GM21619 (cell line): ENCODE measurements around the gene KCNMB2.
"Not testable (repeated sequence)": the region's sequence is repeated elsewhere in the genome, so short reads cannot be mapped to it uniquely, and the experiment has no call there.

Source experiments
- ATAC-seq: cut with Tn5 transposase; IDR thresholded peaks from one replicate; pipeline ENCODE4 v1.9.1; 2021; ENCODE audit not compliant: unreplicated experiment

KCNMB2 gene

DNA sequence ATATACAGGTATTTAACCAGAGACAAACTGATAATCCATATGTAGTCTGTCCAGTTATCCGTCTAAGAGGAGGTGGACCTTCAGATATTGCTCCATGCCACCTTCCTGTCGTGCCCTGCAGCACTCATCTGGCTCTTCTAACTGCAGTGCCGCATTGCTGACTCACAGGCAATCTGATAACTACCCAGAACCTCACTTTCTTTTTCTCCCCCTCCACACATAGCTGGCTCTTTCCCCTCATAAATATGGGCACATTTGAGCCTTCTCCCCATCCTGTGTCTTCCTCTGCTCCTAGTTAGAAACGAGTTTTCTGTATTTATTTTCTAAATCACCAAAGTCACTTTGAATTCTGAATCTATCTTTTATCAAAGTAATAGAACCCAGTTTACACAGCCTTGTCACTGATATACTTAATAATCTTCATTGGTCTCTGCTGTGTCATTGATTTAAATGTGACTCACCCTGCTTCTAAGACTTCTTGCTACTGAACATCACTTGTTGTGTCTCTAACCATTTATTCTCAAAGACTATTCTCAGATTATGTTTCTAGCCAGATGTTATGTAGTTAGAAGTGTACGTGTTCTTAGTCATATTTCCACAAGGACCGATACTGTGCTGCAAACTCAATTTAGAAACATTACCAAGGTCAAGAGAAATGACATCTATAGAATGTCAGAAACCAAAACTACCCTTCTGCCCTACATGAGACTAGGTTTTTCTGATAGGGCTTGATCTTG lies 17.4 kb upstream of the KCNMB2 start:
- peak; percentile 85 for ATAC-seq

DNA sequence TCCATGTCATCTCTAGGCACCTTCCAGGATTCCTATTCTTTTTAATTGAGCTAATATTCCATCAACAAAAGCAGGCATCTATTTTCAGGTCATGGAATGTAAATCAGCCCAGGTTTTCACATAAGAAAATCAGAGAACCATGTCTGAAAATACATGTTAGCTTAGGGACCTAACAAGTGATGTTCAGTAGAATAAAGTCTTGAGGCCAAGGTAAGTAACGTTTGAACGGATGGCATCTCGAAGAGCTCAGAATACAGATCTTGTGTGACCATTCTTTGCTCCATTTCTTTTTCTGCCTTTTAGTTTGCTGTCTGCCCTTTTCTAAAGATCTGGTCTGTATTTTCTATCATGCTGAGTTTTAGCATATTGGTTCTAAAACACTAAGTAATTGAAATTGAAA lies 16.5 kb upstream of the KCNMB2 start:
- ATAC-seq = no peak

DNA sequence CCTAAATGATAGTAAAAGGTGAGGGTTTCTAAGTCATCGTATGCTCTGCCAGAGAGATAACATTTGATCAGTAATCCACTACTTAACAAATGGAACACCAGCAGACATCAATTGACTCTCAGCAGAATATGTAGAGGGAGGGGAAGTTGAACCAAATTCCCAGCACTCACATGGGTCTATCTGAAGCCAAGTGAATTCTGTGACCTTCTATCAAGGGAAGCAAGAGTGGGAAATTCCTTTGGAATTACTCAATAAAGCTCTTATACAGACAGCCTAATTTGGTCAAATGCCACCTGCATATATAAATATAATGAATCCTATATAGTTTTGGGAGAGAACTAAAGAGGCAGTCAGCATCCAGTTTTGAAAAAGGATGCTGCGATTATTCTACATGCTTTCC lies 15.8 kb upstream of the KCNMB2 start:
- ATAC-seq = no peak

DNA sequence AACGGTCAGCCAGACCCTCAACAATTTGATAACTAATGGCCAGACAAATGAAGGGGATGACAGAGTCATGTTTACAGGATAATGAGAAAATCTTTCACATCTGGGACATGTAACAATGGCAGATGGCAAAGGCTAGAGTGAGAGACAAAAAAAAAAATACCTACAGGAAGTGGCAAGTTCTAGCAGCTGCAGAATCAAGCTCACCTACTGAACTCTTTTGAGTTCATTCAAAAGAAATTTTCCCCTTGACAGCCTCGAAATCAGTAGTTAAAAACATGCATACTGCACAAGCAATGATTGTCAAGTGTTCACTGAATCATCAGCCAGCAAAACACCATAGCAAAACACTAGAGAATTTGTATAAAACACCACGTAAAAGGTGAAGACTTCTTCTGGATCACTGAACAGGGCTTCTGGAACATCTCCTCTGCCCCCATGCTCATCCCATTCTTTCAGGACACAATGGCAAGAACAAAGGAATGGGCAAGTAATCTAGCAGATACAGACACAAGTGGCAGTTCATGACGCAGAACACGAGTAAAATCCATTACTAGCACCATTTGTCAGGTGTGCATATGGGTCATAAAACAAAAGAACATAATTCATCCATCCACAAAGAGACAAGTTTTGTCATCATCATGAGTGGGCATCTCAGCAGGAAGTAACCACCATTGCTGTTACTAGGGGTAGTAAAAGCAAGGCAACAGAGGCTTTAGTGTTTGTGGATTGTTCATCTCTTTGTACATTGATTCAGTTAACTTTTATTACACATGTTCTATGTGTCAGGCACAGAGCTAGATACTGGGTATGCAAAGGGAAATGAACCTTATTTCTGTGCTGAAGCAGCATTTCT lies 13.8 kb upstream of the KCNMB2 start:
- no peak for ATAC-seq

DNA sequence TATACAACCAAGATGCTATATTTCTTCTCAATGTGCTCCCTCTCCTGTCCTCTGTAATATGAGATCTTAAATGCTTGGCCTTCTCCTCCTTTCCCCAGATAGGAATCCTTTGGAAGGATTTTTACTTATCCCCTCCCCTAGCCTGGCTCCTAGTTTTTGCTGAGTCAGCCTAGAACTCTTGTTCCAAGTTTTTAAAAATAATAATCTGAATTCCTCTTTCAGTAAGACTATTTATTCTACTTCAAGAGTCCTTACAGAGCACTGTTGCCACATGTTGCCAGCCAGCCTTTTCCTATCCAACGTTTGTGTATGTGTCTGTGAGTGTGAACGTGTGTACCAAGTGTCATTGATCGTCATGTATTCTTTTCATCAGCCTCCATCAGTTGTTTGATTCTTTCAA lies 11.0 kb upstream of the KCNMB2 start:
- ATAC-seq = no peak

DNA sequence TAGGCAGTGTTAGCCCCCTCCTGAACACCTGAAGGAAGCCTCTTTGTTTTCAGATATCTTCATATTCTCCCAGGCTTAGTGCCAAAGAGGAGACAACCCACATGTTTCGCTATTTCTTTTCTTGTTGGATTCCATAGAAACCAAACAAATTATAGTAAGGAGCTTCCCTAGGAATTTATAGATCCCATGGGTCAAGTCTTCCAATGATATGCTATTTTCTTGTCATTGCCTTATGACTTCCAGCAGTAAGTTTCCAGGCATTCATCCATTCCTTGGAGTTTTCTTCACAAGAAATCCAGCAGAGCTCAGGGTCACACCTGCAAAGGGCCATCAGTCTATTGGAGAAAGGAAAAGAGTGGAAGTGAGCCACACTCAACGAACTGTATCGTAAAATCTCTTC lies 9.9 kb upstream of the KCNMB2 start:
- no peak for ATAC-seq

DNA sequence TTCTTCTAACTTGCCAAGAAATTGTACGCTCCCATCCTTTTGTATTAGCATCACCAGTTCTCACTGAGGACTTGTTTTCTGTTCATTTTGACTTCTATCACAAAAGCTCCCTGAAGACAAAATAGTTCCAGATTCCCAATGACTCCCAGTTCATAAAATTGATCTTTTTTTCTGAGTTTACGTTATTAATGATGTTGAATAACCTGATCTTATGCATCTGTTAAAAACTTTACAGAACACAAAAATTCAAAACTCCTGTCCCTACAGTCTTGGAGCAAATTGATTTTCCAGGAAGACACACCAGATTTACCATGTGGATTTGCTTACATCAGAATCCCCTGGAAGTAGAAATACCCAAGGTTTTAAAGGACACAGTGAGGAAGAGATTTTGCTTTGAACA lies 8.3 kb upstream of the KCNMB2 start:
- ATAC-seq = no peak

DNA sequence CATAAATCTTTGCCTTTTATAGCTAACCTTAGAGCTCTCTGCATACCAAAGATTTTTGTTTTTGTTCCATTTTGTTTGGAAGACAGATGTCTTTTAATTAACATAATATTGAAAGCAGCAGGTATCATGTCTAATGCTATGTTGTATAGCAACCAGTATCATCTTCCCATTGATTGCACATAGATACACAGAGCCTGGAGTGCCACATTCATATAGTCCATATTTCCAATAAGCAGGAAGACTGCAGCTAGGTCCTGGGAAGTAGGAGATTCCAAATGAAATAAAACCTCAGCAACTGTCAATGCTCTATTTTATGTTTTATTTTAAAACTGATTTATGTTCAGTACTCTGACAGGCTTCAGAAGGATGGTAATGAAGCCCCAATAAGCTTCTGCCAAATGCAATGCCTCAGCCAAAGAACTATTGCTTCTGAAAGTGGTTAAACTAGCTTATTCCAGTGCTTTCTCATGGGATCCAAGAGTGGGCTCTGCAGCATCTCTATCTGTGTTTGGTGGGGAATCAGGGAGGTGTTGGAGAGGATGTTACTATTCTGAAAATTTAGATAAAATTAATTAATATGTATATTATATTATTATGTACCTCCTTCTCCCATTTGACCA lies 6.5 kb upstream of the KCNMB2 start:
- ATAC-seq = no peak

DNA sequence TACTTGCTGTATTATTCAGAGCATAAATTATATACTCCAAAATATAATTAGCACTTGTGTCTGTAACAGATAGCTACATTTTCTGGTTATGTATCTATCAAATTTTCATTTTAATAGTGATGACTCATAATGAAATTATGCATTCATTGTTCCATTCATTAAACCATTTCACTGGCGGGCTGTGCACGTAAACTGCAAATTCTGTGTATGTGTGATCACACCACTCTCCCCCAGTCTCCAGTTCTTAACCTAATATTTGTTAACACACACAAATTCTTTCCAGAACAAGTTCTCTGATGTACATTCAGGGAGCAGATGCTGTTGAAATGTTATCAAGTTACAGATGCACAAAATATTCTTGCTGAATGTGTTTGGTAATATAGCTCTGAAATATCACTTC lies 3.8 kb upstream of the KCNMB2 start:
- no peak for ATAC-seq

DNA sequence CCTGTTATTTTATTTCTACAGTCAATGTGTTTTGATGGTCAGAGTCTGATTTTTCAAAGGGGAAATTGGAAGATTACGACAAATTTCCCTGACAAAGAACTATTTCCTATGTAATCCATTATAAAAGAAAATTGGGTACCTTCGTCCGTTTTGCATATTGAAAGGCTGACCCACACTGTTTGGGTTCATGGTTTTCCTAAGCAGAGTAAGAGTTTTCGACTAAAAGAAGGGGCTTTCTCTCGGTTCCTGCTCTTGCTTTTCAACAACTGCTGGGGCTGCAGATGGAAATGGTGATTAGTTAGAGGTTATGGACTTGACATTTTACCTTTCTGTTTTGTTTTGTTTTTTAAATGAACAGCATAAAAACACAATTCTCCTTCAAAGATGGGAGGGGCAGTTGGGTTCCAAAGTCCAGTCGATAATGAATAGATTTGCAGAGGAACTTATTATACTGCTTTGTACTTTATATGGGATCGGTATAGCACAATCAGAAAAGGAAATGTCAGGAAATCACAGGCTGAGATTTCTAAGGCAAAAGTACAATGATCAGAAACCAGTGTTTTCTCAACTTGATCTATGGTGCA lies 978 bp downstream of the KCNMB2 start:
- no peak for ATAC-seq

DNA sequence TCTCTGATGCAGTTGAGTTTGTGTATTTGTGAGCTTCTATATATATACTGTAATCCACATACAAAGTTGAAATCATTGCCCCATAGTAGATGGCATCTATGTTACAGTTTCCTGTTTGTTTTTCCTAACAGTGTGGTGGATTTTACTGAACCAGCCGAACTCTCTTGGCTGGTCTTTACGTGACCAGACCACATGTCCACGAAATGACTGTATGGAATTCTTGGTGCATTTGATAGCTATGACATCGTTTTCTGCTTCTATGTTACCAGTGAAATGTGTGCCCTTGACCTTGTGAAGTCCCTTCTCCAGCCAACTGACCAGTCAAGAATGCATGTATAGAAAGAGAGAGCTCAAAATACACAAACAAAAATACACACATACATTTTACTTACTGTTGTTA lies 1.8 kb downstream of the KCNMB2 start:
- no peak for ATAC-seq

DNA sequence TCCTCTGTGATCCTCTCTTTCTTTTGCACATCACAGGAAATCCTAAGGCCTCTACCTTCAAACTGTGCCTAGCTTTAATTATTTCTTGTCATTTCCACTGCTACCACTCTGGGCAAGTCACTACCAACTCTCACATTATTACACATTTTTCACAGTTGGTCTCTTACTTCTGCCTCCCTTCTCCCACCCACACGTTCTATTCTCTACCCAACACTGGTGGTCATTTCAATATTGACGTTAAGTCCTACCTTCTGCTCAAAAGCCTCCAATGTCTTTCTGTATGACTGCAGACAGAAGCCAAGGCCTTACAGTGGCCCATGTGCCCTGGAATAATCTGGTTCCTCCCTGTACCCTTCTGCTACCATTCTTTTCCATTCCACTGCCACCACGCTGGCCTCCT lies 3.9 kb downstream of the KCNMB2 start:
- ATAC-seq = no peak

DNA sequence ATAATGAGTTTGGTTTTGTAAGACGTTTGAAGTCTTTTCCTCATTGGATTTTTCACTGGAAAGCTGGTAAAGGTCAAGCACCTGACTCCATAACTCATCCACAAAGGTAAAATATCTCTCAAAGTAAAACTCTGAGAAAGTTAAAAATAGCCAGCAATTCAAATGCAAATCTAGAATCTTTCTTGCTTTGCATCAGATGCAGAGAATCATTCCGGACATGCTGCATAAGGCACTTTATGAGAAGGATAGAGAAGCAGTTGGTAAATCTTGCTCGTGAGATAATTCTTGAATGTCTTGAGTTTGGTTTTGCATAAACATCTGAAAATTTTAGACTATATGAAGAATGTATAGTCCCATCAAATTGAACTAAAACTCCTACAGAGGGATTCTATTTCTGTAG lies 9.1 kb downstream of the KCNMB2 start:
- ATAC-seq = no peak

DNA sequence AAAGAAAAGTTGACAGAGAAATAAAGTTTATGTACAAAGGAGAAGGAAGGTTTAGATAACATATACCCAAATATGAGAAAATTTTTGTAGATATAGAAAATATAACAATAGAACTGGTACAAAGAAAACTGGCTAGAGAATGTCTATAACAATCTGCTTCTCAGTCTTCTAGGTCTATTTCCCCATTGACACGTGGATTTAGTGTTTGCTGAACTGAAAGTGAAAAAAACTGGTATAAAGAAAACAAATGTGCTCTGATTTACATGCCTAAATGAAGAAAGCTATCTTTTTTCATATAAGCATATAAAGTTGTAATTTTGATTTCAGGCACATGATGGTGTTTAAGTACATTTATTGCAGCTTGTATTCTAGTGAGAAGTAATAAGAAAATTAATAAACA lies 9.8 kb downstream of the KCNMB2 start:
- peak; percentile 50 for ATAC-seq

DNA sequence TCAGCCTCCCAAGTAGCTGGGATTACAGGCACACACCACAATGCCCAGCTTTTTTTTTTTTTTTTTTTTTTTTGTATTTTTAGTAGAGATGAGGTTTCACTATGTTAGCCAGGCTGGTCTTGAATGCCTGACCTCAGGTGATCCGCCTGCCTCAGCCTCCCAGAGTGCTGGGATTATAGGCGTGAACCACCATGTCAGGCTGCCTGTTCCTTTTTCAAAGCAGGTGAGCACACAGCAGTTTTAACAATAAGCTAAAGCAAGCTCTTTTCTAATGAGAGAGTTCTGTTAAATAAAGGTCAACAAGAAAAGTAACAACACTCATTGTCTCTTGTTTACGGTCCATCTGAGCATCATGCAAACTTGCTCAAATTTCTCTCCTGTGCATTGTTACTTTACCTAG lies 13.2 kb downstream of the KCNMB2 start:
- ATAC-seq = not testable (repeated sequence)

DNA sequence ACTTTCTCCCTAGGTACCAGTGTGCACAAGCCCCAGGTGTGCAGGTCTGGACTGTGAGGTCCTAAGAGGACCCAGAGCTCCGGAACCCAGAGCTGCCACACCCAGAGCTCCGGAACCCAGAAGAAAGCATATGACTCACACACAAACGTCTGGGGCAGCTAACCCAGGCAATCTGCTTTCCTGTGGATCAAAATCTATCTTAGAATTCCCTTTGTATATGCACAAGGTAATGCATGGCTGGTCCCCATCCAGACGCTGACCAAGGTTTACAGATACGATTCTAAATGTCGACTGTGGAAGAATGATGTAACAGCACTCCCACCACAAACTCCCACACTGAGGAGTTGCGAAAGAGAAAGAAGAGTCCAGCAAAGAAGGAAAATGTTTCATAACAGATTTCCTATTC lies 15.7 kb downstream of the KCNMB2 start:
- no peak for ATAC-seq

DNA sequence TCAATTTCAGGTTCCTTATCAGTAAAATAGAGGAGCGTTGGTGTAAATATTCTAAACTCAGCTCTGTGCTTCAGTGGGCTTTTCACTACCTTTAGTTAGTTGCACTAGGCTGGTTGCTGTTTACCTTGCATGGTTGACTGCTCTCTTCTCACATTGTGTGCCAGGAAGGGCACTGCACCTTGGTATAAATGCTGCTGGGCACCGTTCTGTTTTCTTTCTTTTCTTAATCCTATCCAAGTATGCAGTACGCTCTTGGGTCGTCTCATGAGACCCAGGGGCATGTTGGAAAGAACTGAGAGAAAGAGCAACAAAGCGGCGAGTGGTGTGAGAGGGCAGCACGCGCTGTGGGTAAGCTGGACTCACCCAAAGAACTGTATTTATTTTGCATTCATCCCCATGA lies 22.4 kb downstream of the KCNMB2 start:
- ATAC-seq = no peak

DNA sequence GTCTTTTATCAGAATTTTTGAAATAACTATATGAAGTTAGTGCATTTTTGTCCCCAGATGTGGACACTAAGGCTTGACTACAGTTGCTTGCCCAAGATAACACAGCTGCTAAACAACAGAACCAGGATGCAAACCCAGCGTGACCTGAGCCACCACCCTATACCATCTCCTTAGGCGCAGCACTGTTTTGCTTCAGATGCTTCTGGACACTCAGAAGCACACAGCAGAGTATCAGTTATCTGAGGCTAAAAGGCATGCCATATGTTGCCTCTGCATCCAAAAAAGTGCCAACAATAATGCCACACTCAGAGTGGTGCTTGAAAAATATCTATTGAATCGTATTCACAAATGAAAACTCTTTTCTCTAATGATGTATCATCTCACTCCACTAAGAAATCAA lies 24.5 kb downstream of the KCNMB2 start:
- no peak for ATAC-seq

DNA sequence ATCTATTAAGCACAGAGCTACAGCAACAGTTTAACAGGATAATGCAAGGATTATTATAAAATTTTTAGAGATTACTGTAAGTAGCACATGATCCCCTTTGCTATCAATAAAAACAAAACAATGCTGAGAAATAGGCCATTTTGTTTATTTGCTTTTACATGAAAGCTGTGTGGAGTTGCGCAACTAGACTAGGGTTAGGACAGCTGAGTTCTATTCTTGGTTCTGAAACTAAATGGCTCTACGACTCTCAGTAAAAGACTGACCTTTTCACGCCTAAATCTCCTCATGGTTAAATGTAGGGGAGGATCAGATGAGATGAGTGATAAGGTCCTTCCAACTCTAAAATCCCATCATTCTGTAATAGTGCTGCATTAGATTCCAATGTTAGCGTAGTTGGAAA lies 25.0 kb downstream of the KCNMB2 start:
- ATAC-seq = no peak

DNA sequence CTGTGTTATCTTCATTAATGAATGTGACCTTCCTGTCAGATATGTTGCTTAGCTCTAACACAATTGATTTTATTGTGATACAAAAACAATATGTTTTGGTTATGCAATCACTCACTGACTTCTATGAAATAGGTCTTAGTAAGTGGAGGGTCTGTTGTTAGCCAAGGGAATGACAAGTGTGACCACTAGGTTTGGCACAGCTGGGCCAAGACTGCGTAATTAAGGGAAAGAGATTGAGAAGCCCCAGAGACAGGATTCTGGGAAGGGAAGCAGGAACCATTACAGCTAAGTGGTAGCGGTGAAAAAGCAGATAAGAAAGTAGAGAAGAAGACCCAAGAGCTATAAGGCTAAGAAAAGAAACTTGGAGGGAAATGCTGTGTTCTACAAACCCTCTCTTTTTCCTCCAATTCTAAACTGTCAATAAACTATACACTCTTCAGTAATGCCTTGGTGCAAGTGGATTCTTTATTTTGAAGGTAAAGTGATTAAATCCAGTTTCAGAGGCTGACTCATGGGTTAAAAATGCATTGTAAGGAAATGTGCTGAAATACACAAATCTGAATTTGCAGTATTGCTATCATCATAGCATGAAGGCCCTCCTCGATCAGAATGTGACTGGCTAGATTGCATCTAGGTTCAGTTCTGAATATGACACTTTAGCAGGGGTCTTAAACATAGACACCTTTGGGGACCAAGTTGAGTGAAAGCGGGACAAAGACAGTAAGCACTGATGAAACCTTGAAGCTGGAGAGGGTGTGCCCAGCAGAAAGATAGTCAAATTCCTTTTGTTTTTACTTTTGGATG lies 26.1 kb downstream of the KCNMB2 start:
- no peak for ATAC-seq

DNA sequence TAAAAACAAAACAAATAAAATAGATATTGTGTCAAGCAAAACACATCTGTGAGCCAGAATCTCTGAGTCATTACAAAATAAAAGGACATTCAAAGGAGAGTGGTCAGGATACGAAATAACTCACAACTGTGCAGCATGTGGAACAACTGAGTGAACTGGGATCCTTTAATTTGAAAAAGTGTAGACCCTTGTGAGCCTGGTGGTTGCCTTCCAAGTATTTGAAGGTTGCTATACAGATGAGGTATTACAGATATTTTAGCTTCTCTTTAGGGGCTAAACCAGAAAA lies 26.7 kb downstream of the KCNMB2 start:
- no peak for ATAC-seq
